ENCODE measurements around the gene CNOT4. TPM values are rescaled to one million over a fixed set of nuclear protein-coding genes. Genes with fewer than 3 reads are reported as not detected.

CNOT4 gene
- total and polyA plus RNA-seq, 2 experiments from 2014 or later, result 6.7 to 18.2 TPM

DNA sequence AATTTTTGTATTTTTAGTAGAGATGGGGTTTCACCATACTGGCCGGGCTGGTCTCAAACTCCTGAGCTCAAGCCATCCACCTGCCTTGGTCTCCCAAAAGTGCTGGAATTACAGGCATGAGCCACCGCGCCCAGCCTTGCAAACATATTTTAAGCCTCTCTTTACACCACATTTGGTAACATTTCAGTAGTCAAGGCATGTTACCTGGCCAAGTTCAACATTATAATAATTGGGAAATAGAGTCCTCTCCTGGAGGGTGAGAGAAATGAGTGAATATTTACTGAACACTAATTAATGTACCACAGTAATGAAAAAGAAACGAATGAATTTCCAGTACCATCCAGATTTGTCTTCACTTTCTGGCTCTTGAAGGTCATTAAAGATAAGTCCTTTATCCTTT lies 10.0 kb upstream of the CNOT4 start:
- WGBS, 2 experiments (ENCODE audit: low coverage in 1 of 2, low lambda C conversion rate in 2 of 2, missing lambda C conversion rate in 2 of 2), result 90 to 95% methylated on average over 4 of the region's 4 CpGs
- DNase-seq, result no peak
- in situ Hi-C loops (cut with MboI), result no loop called here
- H3K27me3 ChIP-seq (replicated peaks; ENCODE audit: insufficient read depth), result no peaks in the 10 kb centered on the region; the same call in 1 of the 2 replicates
- H3K9me3 ChIP-seq (ENCODE audit: low read depth), result no peaks in the 10 kb centered on the region
- H3F3A ChIP-seq (ENCODE audit: insufficient read depth), result no peaks in the 10 kb centered on the region
- no peak overlapping the region for H3K27ac ChIP-seq
- H3K79me2 ChIP-seq (ENCODE audit: insufficient read depth), result no peaks in the 10 kb centered on the region
- H2AFZ ChIP-seq, result no peak overlapping the region
- no peaks in the 10 kb centered on the region for H3K9me2 ChIP-seq (ENCODE audit: insufficient read depth)
- H3K9ac ChIP-seq, result no peak overlapping the region
- TF ChIP-seq EZH2phosphoT487 (IDR thresholded peaks at IDR 0.05; ENCODE audit: insufficient read depth, low read depth), result no peak
- no peak for TF ChIP-seq EZH2 (IDR thresholded peaks at IDR 0.05; ENCODE audit: insufficient read depth, poor library complexity, severe bottlenecking)
- H4K20me1 ChIP-seq (ENCODE audit: insufficient read depth), result no peaks in the 10 kb centered on the region
- no peaks in the 10 kb centered on the region for H3K4me1 ChIP-seq (ENCODE audit: insufficient read depth)
- no peak overlapping the region for H3K4me3 ChIP-seq
- no peaks in the 10 kb centered on the region for H3K36me3 ChIP-seq (ENCODE audit: low read depth)
- H3K4me2 ChIP-seq (ENCODE audit: unreplicated experiment), result no peak overlapping the region

DNA sequence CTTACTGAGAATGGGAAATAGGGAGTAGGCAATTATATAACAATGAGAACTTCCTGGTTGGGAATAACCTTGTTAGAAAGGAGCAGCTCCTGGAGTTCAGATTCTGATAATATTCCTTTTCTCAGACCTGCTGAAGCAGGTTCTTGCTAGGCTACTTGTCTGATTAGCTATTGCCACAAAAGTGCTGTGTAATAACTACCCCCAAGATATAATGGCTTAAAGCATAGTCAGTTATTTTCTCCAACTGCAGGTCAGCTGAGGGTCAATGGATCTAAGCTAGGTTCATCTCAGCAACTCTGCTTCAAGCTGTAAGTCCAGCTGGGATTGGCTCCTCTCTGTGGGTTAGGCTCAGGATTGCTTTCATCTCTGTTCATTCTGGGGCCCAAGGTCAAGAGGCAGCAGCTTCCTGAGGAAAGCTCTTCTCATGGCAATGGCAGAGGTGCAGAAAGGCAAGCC lies 9.4 kb upstream of the CNOT4 start:
- DNase-seq, result no peak
- in situ Hi-C loops (cut with MboI), result no loop called here
- H3K27me3 ChIP-seq (replicated peaks; ENCODE audit: insufficient read depth), result no peaks in the 10 kb centered on the region; the same call in 1 of the 2 replicates
- no peak for TF ChIP-seq EZH2phosphoT487 (IDR thresholded peaks at IDR 0.05; ENCODE audit: insufficient read depth, low read depth)
- TF ChIP-seq EZH2 (IDR thresholded peaks at IDR 0.05; ENCODE audit: insufficient read depth, poor library complexity, severe bottlenecking), result no peak
- no peaks in the 10 kb centered on the region for H3K4me1 ChIP-seq (ENCODE audit: insufficient read depth)
- no peak overlapping the region for H3K27ac ChIP-seq
- H2AFZ ChIP-seq, result no peak overlapping the region
- H3K9ac ChIP-seq, result no peak overlapping the region
- no peak overlapping the region for H3K4me2 ChIP-seq (ENCODE audit: unreplicated experiment)
- no peaks in the 10 kb centered on the region for H3K36me3 ChIP-seq (ENCODE audit: low read depth)
- H3K9me3 ChIP-seq (ENCODE audit: low read depth), result no peaks in the 10 kb centered on the region
- H3K79me2 ChIP-seq (ENCODE audit: insufficient read depth), result no peaks in the 10 kb centered on the region
- H3F3A ChIP-seq (ENCODE audit: insufficient read depth), result no peaks in the 10 kb centered on the region
- H4K20me1 ChIP-seq (ENCODE audit: insufficient read depth), result no peaks in the 10 kb centered on the region
- H3K4me3 ChIP-seq, result no peak overlapping the region
- H3K9me2 ChIP-seq (ENCODE audit: insufficient read depth), result no peaks in the 10 kb centered on the region

DNA sequence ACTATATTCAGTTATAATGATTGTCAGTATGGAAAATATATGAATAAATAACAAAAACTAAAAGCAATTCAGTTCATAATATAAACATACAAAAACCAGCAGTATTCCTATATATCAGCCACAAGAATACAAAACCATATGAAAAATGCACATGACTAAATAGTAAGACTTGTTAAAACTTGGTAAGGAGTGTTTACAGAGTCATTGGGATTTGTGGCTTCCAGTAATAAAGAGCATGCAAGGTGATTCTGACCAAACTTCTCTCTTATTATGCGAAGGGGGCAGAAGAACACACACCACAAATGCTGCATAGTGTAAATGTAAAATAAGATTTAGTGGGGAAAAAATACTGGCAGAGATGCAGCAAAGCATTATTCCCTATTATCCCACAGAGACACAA lies 8.8 kb upstream of the CNOT4 start:
- Histone ChIP-seq H2AFZ (no peak overlapping the region), H3K36me3 (ENCODE audit: low read depth) (no peaks in the 10 kb centered on the region), H4K20me1 (ENCODE audit: insufficient read depth) (no peaks in the 10 kb centered on the region), H3K4me1 (ENCODE audit: insufficient read depth) (no peaks in the 10 kb centered on the region), H3K4me3 (no peak overlapping the region), H3K27ac (no peak overlapping the region), H3K79me2 (ENCODE audit: insufficient read depth) (no peaks in the 10 kb centered on the region), H3K9me3 (ENCODE audit: low read depth) (no peaks in the 10 kb centered on the region), H3K27me3 (replicated peaks; ENCODE audit: insufficient read depth) (no peaks in the 10 kb centered on the region; the same call in 1 of the 2 replicates), H3K9ac (no peak overlapping the region), H3K4me2 (ENCODE audit: unreplicated experiment) (no peak overlapping the region), H3K9me2 (ENCODE audit: insufficient read depth) (no peaks in the 10 kb centered on the region), H3F3A (ENCODE audit: insufficient read depth) (no peaks in the 10 kb centered on the region)
- no peak for TF ChIP-seq EZH2 (IDR thresholded peaks at IDR 0.05; ENCODE audit: insufficient read depth, poor library complexity, severe bottlenecking)
- no peak for TF ChIP-seq EZH2phosphoT487 (IDR thresholded peaks at IDR 0.05; ENCODE audit: insufficient read depth, low read depth)
- no peak for DNase-seq
- 81 to 88% methylated on average over 1 of the region's 1 CpG for WGBS, 2 experiments (ENCODE audit: low coverage in 1 of 2, low lambda C conversion rate in 2 of 2, missing lambda C conversion rate in 2 of 2)
- in situ Hi-C loops (cut with MboI), result no loop called here

DNA sequence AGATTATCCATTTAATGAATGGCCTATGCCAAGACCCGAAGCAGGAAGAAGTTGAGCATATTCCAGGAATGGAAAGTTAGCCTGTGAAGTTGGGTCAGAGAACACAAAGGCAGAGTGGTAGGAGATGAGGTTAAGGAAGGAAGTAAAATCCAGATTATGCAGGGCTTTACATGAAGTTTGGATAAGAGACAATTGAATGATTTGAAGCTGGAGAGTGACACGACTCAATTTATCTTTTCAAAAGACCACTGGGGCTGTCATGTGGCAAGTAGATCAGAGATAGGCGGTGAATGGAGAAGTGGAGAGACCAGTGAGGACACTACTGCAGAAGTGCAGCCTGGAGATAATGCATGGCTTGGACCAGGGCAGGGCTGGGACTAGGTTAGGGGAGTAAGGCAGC lies 7.2 kb upstream of the CNOT4 start:
- Histone ChIP-seq H3K9ac (no peak overlapping the region), H3K36me3 (ENCODE audit: low read depth) (no peaks in the 10 kb centered on the region), H3K79me2 (ENCODE audit: insufficient read depth) (no peaks in the 10 kb centered on the region), H2AFZ (no peak overlapping the region), H3K9me2 (ENCODE audit: insufficient read depth) (no peaks in the 10 kb centered on the region), H3K4me2 (ENCODE audit: unreplicated experiment) (no peak overlapping the region), H3K9me3 (ENCODE audit: low read depth) (no peaks in the 10 kb centered on the region), H3K4me3 (no peak overlapping the region), H3K27ac (no peak overlapping the region), H3K27me3 (replicated peaks; ENCODE audit: insufficient read depth) (no peaks in the 10 kb centered on the region), H4K20me1 (ENCODE audit: insufficient read depth) (no peaks in the 10 kb centered on the region), H3F3A (ENCODE audit: insufficient read depth) (no peaks in the 10 kb centered on the region), H3K4me1 (ENCODE audit: insufficient read depth) (no peaks in the 10 kb centered on the region)
- 76 to 80% methylated on average over 3 of the region's 3 CpGs for WGBS, 2 experiments (ENCODE audit: low coverage in 1 of 2, low lambda C conversion rate in 2 of 2, missing lambda C conversion rate in 2 of 2)
- TF ChIP-seq EZH2 (IDR thresholded peaks at IDR 0.05; ENCODE audit: insufficient read depth, poor library complexity, severe bottlenecking), result no peak
- no peak for TF ChIP-seq EZH2phosphoT487 (IDR thresholded peaks at IDR 0.05; ENCODE audit: insufficient read depth, low read depth)
- no peak for DNase-seq
- in situ Hi-C loops (cut with MboI), result no loop called here

DNA sequence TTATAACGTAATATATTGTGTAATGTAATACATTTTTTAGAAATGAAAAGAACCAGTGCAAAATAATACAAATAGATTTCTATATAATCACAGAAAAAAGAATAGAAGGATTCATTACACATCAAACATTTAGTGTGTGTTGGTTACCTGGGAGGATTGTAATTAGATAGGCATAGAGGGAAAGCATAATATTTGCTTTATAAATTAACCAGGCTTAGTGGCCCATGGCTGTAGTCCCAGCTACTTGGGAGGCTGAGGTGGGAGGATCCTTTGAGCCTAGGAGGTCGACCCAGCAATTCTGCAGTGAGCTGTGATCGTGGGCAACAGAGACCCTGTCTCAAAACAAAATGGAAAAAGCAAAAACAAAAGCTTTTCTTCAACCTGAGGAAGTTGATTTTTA lies 5.0 kb upstream of the CNOT4 start:
- Histone ChIP-seq H3K9me3 (ENCODE audit: low read depth) (no peaks in the 10 kb centered on the region), H4K20me1 (ENCODE audit: insufficient read depth) (no peaks in the 10 kb centered on the region), H3K4me1 (ENCODE audit: insufficient read depth) (no peaks in the 10 kb centered on the region), H3K79me2 (ENCODE audit: insufficient read depth) (no peaks in the 10 kb centered on the region), H3K4me3 (no peak overlapping the region), H2AFZ (no peak overlapping the region), H3K36me3 (ENCODE audit: low read depth) (no peaks in the 10 kb centered on the region), H3K9ac (no peak overlapping the region), H3K4me2 (ENCODE audit: unreplicated experiment) (no peak overlapping the region), H3K27ac (no peak overlapping the region), H3K27me3 (replicated peaks; ENCODE audit: insufficient read depth) (no peaks in the 10 kb centered on the region), H3K9me2 (ENCODE audit: insufficient read depth) (no peaks in the 10 kb centered on the region), H3F3A (ENCODE audit: insufficient read depth) (0 out of 2 replicates have a peak, but pooled peaks cover 6% of the 10 kb centered on the region)
- TF ChIP-seq EZH2 (IDR thresholded peaks at IDR 0.05; ENCODE audit: insufficient read depth, poor library complexity, severe bottlenecking) (no peak), EZH2phosphoT487 (IDR thresholded peaks at IDR 0.05; ENCODE audit: insufficient read depth, low read depth) (no peak)
- in situ Hi-C loops (cut with MboI), result no loop called here
- WGBS, 2 experiments (ENCODE audit: low coverage in 1 of 2, low lambda C conversion rate in 2 of 2, missing lambda C conversion rate in 2 of 2), result 49 to 52% methylated on average over 3 of the region's 3 CpGs
- no peak for DNase-seq
